ENCODE measurements around the gene C21orf58.
"Not testable (repeated sequence)": the region's sequence is repeated elsewhere in the genome, so short reads cannot be mapped to it uniquely, and the experiment has no call there.

C21orf58 gene

DNA sequence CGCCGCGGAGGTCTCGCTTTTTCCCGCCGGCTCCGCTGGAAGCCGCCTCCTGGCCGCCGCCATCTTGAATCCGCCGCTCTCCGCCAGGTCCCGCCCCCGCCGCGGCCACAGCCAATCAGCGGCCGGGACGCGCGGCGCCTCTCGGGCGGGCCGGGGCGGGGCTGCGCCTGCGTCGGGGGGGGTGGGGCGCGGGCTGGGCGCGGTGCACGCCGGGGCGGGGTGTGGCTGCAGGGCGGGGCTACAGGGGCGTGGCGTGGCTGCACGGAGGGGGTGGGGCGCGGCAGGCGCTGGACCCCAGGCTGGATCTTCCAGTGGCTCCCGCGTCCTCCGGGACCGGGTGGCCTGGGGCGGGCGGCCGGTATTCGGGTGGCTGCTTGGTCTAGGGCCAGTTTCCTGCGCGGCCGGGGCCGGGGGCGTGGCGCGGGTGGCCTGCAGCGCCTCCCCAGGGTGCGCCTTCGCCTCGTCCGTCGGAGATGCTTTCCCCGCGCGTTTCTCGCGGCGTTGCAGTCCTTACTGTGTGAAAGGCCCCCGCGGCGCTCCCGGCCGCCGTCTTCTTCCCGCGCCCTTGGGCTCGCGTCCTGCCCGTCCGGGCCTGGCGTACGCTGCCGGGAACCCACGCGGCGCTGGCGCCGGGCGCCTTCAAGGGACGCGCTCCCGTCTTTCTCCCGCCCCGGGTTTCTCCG is 861 bp upstream of the C21orf58 start:
- DNase-seq (ENCODE audit: low read depth in 2 of 2): peak; percentile 65 to 71

DNA sequence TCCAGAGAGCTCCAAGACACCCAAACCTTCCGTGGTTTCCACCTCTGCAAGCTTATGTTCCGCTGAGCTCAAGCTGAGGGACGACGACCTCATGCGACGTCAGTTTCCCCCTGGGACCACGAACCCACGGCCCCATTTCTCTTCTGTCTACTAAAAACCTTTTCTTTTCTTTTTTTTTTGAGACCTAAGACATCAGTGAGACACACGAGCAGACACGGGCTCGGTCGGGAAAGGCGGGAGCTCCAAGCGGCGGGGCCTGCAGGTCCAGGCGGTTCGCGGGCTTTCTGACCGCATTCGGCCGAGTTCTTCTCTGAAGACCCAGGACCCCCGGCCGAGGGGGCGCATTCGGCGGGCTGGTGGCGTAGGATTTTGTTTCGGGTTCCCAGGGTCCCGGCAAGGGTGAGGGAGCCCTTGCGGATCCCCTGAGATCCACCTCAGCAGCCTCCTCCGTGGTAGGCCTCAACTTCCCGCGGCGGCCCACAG is 402 bp downstream of the C21orf58 start:
- no peak for DNase-seq (ENCODE audit: low read depth in 2 of 2)

DNA sequence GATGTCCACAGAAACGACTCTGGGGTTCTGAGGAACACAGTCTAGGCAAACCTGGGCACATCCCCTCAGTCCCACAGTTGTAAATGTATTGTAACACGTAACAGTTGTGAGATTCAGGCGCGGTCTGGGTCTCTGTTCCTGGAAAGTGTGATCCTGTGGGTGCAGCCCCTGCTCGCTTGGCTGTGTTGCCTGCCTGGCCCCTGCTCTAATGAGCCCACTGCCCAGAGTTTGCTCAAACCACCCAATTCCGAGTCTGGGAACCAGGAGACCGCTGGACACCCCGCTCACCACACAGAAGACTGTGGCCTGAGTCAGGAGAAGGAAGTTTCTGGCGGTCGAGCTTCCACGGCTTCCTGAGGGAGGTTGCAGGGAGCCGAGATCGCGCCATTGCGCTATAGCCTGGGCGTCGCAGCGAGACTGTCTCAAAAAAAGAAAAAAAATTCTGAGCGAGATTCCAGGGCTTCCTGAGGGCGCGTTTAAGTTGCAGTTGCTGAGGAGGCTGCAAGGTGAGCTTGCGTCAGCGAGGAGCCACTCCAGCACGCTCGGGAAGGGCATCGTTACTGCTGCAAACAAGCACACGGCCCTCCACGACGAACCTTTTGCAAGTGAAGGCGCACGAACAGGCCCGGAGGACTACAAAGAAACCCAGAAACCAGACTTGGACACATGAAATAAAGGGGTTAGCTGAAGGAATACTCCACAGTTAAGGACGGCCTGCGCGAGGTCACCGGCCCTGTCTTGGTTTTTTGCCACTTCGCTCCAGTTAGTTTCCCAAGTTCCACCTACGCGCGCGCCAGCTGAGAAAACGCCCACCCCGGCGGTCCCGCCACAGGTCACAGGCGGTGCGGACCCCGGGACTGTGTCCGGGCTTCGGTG is 1.1 kb downstream of the C21orf58 start:
- DNase-seq (ENCODE audit: low read depth in 2 of 2): no peak

DNA sequence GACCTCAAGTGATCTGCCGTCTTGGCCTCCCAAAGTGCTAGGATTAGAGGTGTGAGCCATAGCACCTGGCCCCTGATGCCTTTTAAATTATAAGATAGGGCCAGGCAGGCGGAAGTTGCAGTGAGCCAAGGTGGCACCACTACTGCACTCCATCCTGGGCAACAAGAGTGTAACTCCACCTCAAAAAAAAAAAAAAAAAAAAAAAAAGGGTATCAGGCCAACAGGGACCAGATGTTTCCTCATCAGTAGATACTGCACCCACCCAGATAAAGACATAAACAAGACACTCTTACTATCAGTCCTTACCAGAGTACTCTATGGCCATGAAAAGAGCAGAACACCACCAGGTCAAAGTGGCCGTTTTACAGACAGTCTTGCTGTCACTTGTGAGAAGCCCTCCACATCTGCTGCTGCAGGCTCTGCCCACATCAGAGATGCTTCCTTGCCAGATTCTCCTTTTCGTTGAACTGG is 3.3 kb downstream of the C21orf58 start:
- no peak for DNase-seq (ENCODE audit: low read depth in 2 of 2)

DNA sequence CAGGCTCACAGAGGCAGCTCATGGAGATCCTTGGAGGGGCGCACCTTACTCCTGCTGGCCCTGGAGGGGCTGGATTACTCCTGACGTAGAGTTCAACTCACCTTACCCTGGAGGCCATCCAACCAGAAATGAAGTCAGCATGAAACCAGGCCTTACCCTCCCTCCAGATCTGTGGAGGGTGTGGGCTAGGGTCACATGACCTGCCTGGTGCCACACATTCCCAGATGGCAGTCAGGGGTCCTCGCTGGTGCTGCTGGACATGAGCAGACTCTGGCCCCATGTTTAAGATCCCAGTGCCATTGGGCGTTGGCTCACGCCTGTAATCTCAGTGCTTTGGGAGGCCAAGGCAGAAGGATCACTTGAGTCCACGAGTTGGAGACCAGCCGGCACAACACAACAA is 4.5 kb downstream of the C21orf58 start:
- no peak for DNase-seq (ENCODE audit: low read depth in 2 of 2)

DNA sequence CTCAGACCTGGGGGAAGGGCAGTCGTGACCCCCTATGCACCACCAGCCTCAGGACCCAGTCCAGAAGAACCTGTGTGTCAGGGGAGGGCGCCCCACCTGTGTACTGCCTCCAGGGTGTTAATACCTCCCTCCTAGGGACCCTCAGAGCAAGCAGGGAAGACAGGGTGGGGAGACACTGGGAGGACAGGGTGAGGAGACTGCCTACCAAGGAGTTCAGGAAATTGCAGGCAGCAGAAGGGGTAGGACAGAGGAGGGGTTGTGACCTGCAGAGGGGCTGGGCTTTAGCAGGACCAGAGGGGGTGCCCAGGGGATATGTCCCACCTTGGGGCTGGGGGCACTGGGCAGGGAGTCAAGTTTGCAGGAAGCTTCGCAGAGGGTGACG is 5.2 kb downstream of the C21orf58 start:
- DNase-seq (ENCODE audit: low read depth in 2 of 2): no peak

DNA sequence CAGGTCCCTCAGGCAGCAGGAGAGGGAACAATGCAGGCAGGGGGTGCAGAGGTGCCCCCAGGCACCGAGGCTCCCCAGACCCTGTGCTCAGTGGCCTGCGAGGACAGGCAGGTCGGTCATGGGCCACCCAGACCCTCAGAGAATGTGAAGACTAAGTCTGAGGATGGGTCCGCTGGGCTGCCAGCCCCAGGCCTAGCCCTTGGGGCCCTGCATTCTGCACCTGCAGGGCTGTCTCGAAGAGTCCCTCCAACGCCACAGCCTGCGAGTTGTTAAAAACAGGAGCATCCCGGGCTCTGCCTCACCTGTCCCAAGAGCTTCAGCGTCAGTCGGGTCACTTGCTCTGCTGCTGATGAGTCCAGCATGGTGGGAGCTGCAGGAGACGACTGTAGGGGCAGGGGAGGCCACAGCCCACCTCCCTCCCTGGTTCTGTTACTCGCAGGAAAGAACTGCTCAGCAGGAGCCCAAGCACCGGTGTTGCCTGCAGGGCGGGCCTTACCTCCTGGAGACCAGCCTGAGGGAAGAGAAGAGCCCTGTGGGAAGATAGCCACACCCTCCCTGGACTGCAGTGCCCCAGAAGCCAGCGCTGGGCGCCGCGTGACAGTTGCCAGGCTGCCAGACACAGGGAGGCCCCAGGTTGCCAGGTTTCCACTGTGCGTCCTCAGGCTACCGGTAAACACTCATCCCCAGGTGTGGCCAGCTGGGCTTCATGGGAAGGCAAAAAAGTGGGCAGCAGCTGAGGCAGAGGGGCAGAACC is 5.8 kb downstream of the C21orf58 start:
- no peak for DNase-seq (ENCODE audit: low read depth in 2 of 2)

DNA sequence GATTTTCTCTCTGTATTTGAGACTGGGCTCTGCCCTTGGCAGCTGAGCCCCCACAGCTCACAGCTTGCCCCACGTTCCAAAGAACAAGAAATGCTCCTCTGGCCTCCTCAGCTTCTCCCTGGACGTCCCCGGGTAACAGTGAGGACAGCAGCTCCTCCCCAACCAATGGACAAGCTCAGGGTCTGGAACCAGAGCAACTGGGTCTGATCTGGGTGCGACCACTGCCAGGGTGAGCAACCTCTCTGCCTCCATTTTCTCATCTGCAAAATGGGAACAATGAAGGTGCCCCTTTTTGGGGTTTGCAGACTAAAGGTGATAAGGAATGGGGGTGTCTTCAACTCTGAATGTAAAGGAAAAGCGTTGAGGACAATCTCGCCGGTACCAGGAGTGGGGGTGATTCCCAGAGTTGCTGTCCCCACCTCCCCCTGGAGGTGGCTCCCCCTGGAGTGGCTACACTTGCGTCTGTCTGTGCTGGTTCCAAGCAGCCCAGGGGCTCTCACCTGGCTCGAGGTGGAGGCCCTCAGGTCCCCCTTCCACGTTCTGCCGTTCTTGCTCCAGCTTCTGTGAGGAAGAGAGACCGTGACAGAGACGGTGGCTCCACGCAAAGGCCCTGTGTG is 6.9 kb downstream of the C21orf58 start:
- no peak for DNase-seq (ENCODE audit: low read depth in 2 of 2)

DNA sequence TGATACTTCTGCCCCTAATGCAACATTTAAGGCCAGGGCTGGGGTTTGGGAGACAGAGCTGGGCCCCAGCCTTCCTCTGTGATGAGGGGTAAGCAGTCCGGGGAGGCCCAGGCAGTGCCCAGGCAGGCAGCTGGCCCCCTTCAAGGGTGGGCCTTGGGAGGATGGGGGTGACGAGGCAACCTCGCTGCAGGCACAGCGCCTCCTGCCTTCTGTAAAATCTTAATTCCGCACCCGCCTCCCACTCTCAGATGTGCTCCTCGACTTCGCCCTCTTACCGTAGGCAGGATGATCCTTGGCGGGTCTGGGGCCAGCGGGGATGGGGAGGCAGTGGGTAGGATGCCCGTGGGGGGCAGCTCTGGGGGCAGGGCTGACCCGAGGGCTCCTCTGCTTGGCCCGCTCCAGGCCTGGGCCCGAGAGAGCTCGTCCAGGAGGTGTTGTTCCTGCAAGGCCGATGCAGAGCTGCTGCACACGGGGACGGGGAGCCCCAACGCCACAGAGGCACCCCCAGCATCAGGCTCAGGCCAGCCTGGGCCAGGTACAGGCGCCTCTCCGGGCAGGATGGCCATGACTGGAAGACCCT is 9.1 kb downstream of the C21orf58 start:
- DNase-seq (ENCODE audit: low read depth in 2 of 2): no peak

DNA sequence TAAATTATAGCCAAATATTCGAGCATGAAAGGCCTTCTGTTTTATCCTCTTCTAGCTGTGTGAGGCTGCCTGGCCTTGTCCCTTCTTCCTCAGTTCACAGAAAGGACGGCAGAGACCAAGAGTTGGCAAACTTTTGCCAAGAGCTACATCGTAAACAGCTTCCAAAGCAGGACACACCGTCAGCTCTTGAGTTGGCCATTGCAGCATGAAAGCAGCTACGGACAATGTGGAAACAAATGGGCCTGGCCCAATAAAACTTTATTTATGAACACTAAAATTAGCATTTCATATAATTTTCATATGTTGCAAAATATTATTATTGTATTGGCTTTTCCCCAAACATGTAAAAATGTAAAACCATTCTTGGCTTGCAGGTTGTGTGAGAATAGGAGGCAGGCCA is 10.7 kb downstream of the C21orf58 start:
- no peak for DNase-seq (ENCODE audit: low read depth in 2 of 2)

DNA sequence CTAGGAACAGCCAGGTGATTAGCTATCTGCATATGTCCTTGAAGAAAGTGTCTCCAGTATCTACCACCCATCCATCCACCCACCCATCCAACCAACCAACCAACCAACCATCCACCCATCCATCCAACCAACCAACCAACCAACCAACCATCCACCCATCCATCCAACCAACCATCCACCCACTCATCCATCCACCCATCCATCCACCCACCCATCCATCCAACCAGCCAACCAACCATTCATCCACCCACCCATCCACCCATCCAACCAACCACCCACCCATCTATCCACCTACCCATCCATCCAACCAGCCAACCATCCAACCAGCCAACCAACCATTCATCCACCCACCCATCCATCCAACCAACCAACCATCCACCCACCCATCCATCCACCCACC is 12.1 kb downstream of the C21orf58 start:
- no peak for DNase-seq (ENCODE audit: low read depth in 2 of 2)

DNA sequence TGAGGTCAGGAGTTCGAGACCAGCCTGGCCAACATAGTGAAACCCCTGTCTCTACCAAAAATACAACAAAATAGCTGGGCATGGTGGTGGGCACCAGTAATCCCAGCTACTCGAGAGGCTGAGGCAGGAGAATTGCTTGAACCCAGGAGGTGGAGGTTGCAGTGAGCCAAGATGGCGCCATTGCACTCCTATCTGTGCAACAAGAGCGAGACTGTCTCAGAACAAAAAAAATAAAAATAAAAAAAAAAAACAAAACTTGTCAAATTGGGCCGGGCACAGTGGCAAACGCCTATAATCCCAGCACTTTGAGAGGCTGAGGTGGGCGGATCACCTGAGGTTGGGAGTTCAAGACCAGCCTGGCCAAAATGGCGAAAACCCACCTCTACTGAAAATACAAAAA is 13.4 kb downstream of the C21orf58 start:
- DNase-seq (ENCODE audit: low read depth in 2 of 2): not testable (repeated sequence)

DNA sequence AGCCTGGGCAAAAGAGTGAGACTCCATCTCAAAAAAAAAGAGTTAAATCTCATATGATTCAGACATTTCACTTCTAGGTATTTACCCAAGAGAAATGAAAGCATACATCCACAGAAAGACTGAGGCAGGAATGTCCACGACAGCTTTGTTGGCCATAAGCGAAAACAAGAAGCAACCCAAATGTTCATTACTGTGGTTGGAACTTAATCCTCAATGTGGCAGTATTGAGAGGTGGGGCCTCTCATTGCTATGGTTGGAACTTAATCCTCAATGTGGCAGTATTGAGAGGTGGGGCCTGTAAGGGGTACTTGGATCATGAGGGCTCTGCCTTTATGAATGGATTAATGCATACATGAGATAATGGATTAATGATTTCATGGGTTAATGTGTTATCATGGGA is 15.2 kb downstream of the C21orf58 start:
- no peak for DNase-seq (ENCODE audit: low read depth in 2 of 2)

DNA sequence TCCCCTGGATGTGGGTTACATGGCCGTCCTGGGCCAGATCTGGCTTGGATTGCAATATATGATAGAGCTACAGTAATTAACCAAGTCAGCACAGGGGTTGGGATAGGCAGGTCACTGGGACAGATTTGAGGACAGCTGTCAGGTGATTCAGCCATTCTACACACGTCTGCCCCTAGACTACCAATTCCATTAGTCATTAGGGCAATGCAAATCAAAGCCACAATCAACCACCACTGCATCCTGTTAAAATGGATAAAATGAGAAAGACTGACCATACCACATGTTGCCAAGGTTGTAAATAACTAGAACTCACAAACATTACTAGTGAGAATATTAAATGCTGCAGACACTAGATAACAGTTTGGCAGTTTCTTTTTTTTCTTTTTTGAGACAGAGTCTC is 16.0 kb downstream of the C21orf58 start:
- DNase-seq (ENCODE audit: low read depth in 2 of 2): no peak

DNA sequence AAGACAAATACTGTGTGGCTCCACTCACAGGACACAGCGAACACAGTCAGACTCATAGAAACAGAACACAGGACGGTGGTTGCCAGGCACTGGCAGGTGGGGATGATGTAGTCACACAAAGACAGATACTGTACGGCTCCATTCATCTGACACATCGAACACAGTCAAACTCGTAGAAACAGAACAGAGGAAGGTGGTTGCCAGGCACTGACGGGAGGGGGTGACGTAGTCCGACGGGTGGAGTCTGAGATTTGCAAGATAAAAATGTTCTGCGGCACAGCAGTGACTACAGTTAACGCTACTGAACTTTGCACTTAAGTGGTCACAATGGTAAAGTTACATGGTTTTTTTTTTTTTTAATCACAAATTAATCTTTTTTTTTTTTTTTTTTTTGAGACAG is 18.7 kb downstream of the C21orf58 start:
- DNase-seq (ENCODE audit: low read depth in 2 of 2): no peak

DNA sequence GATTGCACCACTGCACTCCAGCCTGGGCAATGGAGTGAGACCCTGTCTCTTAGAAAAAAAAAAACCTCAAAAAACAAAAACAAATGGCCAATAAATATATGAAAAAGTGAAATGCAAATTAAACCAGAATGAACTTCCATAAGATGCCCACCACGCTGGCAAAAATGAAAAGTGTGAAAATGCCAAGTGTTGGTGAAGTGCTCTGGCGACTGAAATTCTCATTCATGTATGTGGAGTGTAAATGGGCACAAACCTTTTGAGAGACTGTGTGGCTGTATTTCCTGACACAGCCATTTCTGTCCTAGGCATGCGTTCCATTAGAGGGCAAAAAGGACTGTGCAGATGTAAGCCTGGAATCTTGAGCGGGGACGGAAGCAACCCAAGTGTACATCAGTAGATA is 19.2 kb downstream of the C21orf58 start:
- no peak for DNase-seq (ENCODE audit: low read depth in 2 of 2)

DNA sequence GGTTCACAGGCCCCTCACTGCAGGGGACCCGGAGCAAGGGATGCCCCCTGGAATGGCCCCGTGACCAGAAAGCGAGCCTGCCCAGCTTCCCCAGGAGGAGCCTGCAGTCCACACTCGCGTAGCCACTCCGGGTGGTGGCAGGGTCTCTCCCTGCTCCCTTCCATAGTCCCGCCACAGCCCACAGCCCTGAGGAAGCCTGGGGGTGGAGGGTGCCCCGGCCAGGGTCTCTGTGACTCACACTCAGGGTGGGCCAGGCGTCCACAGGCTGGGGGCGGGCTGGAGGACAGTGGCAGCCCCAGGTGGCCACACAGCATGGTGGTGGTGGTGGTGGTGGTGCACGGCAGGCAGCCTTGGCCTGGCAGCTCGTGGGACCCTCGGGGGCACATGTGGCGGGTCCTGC is 21.9 kb downstream of the C21orf58 start:
- no peak for DNase-seq (ENCODE audit: low read depth in 2 of 2)

DNA sequence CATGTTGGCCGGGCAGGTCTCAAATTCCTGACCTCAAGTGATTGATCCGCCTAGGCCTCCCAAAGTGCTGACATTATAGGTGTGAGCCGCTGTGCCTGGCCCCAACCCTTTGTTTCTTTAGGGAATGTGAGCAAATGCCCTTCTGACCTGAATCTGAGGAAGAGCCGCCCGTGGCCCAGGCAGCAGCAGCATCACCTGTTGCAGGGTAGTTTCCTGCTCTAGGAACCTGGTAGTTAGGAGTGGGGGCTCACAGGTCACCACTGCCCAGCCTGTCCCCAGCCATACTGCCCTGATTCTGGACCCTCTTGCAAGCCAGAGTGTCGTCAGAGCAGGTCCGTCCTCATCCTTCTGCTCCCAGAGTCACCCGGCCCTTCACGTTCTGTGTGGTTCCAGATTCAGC is 24.5 kb downstream of the C21orf58 start:
- DNase-seq (ENCODE audit: low read depth in 2 of 2): no peak

DNA sequence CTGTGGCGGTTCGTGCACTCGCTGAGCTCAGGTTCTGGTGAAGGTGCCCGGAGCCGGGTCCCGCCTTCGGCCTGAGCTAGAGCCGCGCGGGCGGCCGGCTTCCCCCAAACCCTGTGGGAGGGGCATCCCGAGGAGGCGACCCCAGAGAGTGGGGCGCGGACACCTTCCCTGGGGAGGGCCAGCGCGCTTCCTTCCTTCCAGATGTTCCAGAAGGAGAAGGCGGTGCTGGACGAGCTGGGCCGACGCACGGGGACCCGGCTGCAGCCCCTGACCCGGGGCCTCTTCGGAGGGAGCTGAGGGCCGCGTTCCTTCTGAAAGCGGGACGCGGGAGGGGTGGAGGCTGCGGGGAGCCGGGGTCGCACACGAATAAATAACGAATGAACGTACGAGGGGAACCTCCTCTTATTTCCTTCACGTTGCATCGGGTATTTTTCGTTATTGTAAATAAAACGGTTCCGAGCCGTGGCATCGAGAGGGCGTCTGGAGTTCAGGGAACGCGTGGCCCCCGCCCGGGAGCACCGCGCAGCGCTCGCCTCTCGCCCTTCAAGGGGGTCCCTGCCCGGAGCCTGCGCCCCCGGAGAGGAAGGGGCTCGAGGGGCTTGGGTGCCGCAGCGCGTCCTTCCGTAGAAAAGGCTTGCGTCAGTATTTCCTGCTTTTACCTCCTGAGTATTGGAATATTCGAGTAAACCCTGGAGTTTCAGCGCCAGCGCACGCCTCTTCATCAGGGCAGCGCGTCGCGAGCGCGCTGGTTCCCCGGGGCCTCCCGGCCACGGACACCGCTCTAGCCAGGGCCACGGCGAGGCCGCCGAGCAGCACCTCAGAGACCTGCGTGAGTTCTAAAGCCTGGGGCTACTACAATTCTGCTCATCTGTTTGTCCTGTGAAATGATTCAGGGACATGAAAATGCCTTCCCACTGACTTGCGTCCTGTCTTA is 26.1 kb downstream of the C21orf58 start:
- no peak for DNase-seq (ENCODE audit: low read depth in 2 of 2)

DNA sequence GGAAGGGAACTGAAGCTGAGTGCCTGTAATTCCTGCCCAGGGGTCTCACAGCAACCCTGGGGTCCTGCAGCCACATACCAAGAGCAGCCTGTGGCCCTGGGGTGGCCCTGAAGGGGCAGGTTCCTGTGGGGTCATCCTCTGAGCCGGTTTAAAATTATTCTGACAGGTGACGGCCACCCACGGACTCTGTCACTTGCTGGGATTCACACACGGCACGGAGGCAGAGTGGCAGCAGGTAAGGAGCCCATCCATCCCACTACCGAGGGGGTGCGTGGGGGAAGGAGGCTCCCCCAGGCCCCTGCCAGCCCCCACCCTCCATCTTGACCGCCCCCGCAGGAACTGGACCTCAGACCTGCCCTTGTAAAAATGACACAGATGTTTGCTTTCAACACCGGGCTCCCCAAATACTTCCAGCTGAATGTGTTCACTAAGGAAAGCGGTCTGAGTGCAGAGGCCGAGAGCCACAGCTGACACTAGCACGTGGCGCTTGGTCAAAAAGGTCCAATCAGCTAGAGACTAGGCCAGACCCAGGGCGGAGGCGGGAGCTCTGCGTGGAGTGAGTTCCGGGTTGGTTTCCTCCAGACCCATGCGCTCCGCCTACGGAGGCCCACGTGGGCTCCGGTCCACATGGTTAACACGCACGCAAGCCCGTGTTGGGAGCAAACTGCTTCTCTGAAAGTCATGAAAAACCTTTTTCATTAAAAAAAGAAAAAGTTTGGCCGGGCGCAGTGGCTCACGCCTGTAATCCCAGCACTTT is 27.5 kb downstream of the C21orf58 start:
- peak; percentile 74 to 77 for DNase-seq (ENCODE audit: low read depth in 2 of 2)

All from fibroblast of skin of left quadriceps (primary cell).